ENCODE measurements around the gene SLC25A21. TPM values are rescaled to one million over a fixed set of nuclear protein-coding genes. Genes with fewer than 3 reads are reported as not detected.
A peak's percentile ranks its signal among the peaks of the same experiment; 100 is the strongest.
"Not testable (repeated sequence)": the region's sequence is repeated elsewhere in the genome, so short reads cannot be mapped to it uniquely, and the experiment has no call there.

SLC25A21 gene
- 1 to 10 TPM in 6 of 8 experiments, under 1 TPM in 2; 0.52 to 2.9 (median 1.4) TPM for total RNA-seq

DNA sequence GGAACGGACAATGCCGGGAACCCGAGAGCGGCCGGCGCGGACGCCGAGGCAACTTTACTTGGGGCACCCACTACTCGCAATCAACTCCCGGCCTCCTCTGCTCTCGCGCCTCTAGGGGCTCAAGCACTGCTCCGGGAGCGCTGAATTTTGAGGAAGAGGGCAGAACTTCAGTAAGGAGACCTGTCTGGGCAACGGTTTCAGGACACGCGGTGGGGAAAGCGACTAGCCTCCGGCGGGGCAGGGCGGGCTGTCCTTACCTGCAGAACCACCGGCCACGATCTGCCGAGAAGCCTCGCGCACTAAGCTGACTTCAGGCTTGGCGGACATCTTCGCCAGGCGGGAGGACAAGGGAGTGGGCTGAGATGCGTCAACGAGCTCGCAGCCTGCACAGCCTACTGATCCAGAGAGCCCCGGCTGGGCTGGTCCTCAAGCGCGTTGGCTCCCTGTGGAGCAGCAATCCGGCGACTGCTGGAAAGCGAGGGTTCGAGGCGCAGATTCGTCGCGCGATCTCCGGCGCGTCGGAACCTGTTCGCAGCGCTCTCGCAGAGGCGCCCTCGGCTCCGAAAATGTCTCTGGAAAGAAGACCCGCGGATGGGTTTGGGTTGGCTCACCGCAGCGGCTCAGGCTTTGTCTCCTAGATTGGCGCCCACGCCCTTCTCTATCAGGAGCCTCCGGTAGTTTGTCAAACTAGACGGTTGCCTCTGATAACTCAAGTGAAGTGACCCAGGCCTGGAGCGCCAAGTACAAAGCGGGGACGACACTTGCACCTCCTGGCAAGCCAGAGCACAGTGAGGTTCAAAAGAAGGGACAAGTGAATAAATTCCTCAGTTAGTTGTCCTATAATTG is at the start of gene SLC25A21:
TSS of gene SLC25A21 (minus strand) at position 583 of the 846 bp plus-strand sequence.
- Histone ChIP-seq H3K4me1 (replicated peaks in 1 of 2) (peaks cover 2 to 17% of the 10 kb centered on the region in 2 donors), H3K27ac (peak within 1 kb of the TSS; percentile 67 to 83), H3K4me3 (peak within 1 kb of the TSS; percentile 59 to 97 (median 68))
- in situ Hi-C loops (cut with MboI; ENCODE audit: low pct_unique_long_range_greater_than_20kb in 2 of 9, low sequenced_read_pairs in 9 of 9, unreplicated experiment in 9 of 9), result loop anchor here in 1 of 9 experiments (25.0 kb wide), 1 partner anchor 535 kb away; no protein-coding TSS in a partner anchor
- 0 to 16% (median 0%) methylated on average over 1 to 22 of the region's 66 CpGs; no CpG with 5 or more reads in 1 of the 10 experiments for WGBS, 10 experiments
- peak; percentile 91 to 96 (median 94) for ATAC-seq (replicated peaks in 6 of 8)

DNA sequence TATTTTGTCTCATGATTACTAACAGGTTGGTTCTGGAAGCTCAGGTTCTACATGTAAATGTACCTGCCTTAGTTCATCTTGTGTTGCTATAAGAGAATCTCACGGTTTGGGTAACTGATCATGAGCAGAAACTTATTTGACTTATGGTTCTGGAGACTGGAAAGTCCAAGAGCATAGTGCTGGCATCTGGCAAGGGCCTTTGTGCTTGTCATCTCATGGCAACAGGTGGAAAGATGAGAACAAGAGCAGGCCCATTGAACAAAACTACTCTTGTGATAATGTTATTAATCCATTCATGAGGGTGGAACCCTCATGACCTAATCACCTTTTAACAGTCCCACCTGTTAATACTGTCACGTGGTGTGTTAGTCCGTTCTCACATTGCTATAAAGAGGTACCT is 48.7 kb upstream of the SLC25A21 start:
- in situ Hi-C loops (cut with MboI; ENCODE audit: low pct_unique_long_range_greater_than_20kb in 2 of 9, low sequenced_read_pairs in 9 of 9, unreplicated experiment in 9 of 9), result no loop called here
- WGBS, 10 experiments, result 11 to 100% (median 85%) methylated on average over 1 to 3 of the region's 3 CpGs
- no peak for ATAC-seq (replicated peaks in 6 of 8)
- no peak overlapping the region for H3K4me3 ChIP-seq
- H3K27ac ChIP-seq, result no peak overlapping the region
- H3K4me1 ChIP-seq (replicated peaks in 1 of 2), result no peaks in the 10 kb centered on the region

DNA sequence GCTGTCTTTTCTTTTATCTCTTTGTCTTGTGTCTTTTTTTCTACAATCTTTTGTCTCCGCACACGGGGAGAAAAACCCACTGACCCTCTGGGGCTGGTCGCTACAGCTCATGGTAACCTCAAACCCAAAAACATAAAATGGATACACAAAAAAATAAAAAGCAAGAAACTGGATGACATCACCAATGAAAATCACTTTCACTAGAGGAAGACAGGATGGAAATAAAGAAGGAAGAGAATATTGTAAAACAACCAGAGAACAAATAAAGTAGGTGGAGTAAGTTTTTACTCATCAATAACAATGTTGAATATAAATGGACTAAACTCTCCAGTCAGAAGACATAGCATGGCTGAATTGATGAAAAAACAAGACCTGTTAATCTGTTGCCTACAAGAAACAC is 42.9 kb upstream of the SLC25A21 start:
- Histone ChIP-seq H3K27ac (no peak overlapping the region), H3K4me3 (no peak overlapping the region), H3K4me1 (replicated peaks in 1 of 2) (no peaks in the 10 kb centered on the region)
- WGBS, 10 experiments, result 40 to 100% (median 94%) methylated on average over 1 to 3 of the region's 3 CpGs; no CpG with 5 or more reads in 1 of the 10 experiments
- no peak for ATAC-seq (replicated peaks in 6 of 8)
- in situ Hi-C loops (cut with MboI; ENCODE audit: low pct_unique_long_range_greater_than_20kb in 2 of 9, low sequenced_read_pairs in 9 of 9, unreplicated experiment in 9 of 9), result no loop called here

DNA sequence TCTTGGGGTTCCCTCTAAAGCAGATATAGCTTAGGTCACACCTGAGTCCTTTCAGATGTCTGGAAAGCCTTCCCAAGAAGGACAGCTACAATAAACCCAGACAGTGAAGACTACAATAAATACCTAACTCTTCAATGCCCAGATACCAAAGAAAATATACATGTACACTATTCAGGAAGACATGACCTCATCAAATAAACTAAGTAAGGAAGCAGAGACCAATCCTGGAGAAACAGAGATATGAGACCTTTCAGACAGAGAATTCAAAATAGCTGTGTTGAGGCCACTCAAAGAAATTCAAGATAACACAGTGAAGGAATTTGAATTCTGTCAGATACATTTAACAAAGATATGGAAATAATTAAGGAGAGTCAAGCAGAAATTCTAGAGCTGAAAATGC is 40.6 kb upstream of the SLC25A21 start:
- Histone ChIP-seq H3K4me3 (no peak overlapping the region), H3K27ac (no peak overlapping the region), H3K4me1 (replicated peaks in 1 of 2) (no peaks in the 10 kb centered on the region)
- ATAC-seq (replicated peaks in 6 of 8), result no peak
- in situ Hi-C loops (cut with MboI; ENCODE audit: low pct_unique_long_range_greater_than_20kb in 2 of 9, low sequenced_read_pairs in 9 of 9, unreplicated experiment in 9 of 9), result no loop called here

DNA sequence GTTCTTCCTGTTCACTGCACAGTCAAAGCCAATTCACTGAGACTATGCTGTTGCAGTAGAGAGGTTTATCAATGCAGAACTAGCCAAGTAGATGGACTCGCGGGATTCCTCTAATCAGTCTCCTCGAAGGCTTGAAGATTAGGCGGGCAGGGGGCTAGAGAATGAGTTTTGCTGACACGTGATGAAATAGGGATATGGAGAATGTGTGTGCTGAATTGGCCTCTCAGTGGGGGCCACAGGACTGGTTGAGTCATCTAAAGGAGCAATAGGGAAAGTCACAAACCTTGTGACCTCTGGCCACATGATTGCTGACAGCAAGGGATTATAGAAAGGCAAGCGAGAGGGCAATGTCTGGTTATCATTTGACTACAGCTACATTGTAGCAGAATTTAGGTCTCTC is 38.0 kb upstream of the SLC25A21 start:
- no peak for ATAC-seq (replicated peaks in 6 of 8)
- WGBS, 10 experiments, result 77 to 100% (median 96%) methylated on average over 1 to 6 of the region's 6 CpGs; no CpG with 5 or more reads in 2 of the 10 experiments
- no peak overlapping the region for H3K27ac ChIP-seq
- H3K4me3 ChIP-seq, result no peak overlapping the region
- no peaks in the 10 kb centered on the region for H3K4me1 ChIP-seq (replicated peaks in 1 of 2)
- in situ Hi-C loops (cut with MboI; ENCODE audit: low pct_unique_long_range_greater_than_20kb in 2 of 9, low sequenced_read_pairs in 9 of 9, unreplicated experiment in 9 of 9), result no loop called here

DNA sequence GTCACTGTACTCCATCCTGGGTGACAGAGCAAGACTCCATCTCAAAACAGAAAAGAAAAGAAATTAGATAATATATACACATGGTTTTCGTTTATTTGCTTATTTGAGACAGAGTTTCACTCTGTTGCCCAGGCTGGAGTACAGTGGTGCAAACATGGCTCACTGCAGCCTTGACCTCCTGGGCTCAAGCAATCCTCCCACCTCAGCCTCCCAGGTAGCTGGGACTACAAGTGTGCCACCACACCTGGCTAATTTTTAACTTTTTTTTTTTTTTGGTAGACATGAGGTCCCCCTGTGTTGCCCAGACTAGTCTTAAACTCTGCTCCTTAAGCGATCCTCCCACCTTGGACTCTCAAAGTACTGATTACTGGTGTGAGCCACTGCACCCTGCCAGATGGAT is 37.2 kb upstream of the SLC25A21 start:
- ATAC-seq (replicated peaks in 6 of 8); H3K27ac ChIP-seq; H3K4me3 ChIP-seq: not testable (repeated sequence)

DNA sequence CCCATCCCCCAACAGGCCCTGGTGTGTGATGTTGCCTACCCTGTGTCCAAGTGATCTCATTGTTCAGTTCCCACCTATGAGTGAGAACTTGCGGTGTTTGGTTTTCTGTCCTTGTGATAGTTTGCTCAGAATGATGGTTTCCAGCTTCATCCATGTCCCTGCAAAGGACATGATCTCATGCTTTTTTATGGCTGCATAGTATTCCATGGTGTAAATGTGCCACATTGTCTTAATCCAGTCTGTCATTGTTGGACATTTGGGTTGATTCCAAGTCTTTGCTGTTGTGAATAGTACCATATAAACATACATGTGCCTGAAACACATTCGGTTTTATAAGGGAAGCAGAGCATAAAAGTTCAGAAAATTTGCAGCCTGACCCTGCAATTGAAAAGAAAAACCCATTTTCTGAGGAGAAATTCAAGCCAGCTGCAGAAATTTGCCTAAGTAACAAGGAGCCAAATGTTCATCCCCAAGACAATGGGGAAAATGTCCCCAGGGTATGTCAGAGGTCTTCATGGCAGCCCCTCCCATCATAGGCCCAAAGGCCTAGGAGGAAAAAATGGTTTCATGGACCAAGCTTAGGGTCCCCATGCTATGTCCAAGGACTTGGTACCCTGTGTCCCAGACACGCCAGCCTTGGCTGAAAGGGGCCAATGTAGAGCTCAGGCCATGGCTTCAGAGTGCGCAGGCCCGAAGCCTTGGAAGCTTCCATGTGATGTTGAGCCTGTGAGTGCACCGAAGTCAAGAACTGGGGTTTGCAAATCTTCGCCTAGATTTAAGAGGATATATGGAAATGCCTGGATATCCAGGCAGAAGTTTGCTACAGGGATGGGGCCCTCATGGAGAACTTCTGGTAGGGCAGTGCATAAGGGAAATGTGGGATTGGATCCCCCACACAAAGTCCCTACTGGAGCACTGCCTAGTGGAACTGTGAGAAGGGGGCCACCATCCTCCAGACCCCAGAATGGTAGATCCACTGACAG is 33.5 kb upstream of the SLC25A21 start:
- 56 to 100% (median 100%) methylated on average over 1 to 5 of the region's 7 CpGs; no CpG with 5 or more reads in 3 of the 10 experiments for WGBS, 10 experiments
- in situ Hi-C loops (cut with MboI; ENCODE audit: low pct_unique_long_range_greater_than_20kb in 2 of 9, low sequenced_read_pairs in 9 of 9, unreplicated experiment in 9 of 9); H3K4me3 ChIP-seq; H3K4me1 ChIP-seq (replicated peaks in 1 of 2); ATAC-seq (replicated peaks in 6 of 8); H3K27ac ChIP-seq: not testable (repeated sequence)

More for the DNA sequence above, 37.2 kb upstream of the SLC25A21 start:
- H3K4me1 ChIP-seq (replicated peaks in 1 of 2); in situ Hi-C loops (cut with MboI; ENCODE audit: low pct_unique_long_range_greater_than_20kb in 2 of 9, low sequenced_read_pairs in 9 of 9, unreplicated experiment in 9 of 9): not testable (repeated sequence)
- 69 to 100% (median 100%) methylated on average over 1 to 2 of the region's 2 CpGs; no CpG with 5 or more reads in 4 of the 10 experiments for WGBS, 10 experiments

DNA sequence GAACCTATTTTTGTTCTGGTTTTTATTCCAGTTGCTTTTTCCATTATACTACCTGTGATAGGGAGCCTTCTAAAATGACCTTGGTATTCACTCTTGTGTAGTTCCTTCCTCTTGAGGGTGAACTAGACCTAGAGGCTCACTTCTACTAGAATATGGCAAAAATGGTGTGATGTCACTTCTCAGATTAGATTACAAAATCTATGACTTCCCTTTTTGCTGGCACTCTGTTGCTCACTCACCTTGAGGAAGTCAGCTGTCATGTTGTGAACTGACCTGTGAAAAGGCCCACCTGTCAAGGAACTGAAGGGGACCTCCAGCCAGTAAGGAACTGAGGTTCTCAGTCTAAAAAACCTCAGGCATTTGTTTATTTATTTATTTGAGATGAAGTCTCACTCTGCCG is 31.0 kb upstream of the SLC25A21 start:
- H3K4me1 ChIP-seq (replicated peaks in 1 of 2), result peaks cover 0 to 5% of the 10 kb centered on the region in 2 donors
- 83 to 100% methylated on average over 1 of the region's 1 CpG; no CpG with 5 or more reads in 8 of the 10 experiments for WGBS, 10 experiments
- no peak overlapping the region for H3K4me3 ChIP-seq
- no peak overlapping the region for H3K27ac ChIP-seq
- ATAC-seq (replicated peaks in 6 of 8), result no peak
- in situ Hi-C loops (cut with MboI; ENCODE audit: low pct_unique_long_range_greater_than_20kb in 2 of 9, low sequenced_read_pairs in 9 of 9, unreplicated experiment in 9 of 9), result no loop called here

DNA sequence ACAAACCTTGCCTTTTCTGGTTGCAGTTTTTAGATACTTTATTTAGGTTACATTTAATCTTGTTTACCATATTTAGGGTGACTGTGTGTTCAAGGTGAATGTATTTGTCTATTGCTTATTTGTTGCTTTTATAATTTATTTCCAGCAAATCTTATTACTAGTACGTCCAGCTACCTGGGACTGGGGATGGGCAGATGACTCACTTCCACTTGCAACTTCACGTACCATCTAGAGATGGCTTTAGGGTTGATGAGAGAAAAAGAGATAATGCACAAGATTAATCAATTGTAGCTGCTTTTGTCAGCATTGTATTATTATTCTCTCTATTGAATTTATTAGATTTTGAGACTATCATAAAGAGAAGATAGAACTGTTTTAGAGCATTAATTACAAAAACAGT is 30.4 kb upstream of the SLC25A21 start:
- 71 to 100% (median 92%) methylated on average over 1 to 2 of the region's 2 CpGs; no CpG with 5 or more reads in 1 of the 10 experiments for WGBS, 10 experiments
- in situ Hi-C loops (cut with MboI; ENCODE audit: low pct_unique_long_range_greater_than_20kb in 2 of 9, low sequenced_read_pairs in 9 of 9, unreplicated experiment in 9 of 9), result no loop called here
- no peak for ATAC-seq (replicated peaks in 6 of 8)

DNA sequence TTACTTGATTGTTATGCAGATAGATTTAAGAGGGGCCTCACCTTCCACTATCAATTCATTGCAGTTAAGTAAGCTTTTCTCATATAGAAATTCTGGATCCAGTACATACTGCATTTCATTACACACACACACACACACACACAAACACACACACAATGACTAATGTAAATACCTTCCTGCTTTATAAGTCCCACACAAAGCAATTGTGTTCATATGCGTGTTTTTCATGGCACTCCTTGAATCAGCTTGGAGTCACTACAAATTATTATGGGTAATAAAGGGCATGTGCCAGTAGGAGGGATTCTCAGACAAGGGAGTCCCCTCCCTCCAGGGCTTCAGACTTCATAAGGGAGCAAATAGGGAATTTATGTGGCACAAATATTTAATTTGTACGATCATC is 29.9 kb upstream of the SLC25A21 start:
- no peak for ATAC-seq (replicated peaks in 6 of 8)
- 29 to 82% (median 66%) methylated on average over 1 to 2 of the region's 2 CpGs; no CpG with 5 or more reads in 4 of the 10 experiments for WGBS, 10 experiments
- in situ Hi-C loops (cut with MboI; ENCODE audit: low pct_unique_long_range_greater_than_20kb in 2 of 9, low sequenced_read_pairs in 9 of 9, unreplicated experiment in 9 of 9), result no loop called here
- H3K27ac ChIP-seq, result no peak overlapping the region
- peaks cover 0 to 5% of the 10 kb centered on the region in 2 donors for H3K4me1 ChIP-seq (replicated peaks in 1 of 2)
- H3K4me3 ChIP-seq, result no peak overlapping the region

More for the DNA sequence above, 30.4 kb upstream of the SLC25A21 start:
- no peak overlapping the region for H3K27ac ChIP-seq
- no peak overlapping the region for H3K4me3 ChIP-seq
- H3K4me1 ChIP-seq (replicated peaks in 1 of 2), result peaks cover 0 to 5% of the 10 kb centered on the region in 2 donors

DNA sequence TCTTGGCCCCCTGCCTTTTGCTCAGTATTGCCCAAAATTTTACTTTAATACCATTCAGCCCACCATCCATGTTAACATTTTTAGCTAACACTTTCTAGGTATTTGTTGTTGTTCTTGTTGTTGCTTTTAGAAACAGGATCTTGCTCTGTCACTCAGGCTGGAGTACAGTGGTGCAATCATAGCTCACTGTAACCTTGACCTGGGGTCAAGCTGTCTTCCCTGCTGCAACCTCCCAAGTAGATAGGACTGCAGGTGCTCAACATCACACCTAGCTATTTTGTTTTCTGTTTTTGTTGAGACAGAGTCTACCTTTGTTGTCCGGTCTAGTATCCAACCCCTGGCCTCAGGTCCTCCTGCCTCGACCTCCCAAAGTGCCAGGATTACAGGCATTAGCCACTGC is 29.3 kb upstream of the SLC25A21 start:
- H3K4me1 ChIP-seq (replicated peaks in 1 of 2), result peaks cover 4 to 7% of the 10 kb centered on the region in 2 donors
- no peak for ATAC-seq (replicated peaks in 6 of 8)
- H3K27ac ChIP-seq, result no peak overlapping the region
- no peak overlapping the region for H3K4me3 ChIP-seq
- in situ Hi-C loops (cut with MboI; ENCODE audit: low pct_unique_long_range_greater_than_20kb in 2 of 9, low sequenced_read_pairs in 9 of 9, unreplicated experiment in 9 of 9), result no loop called here
- WGBS, 10 experiments, result 73 to 100% (median 100%) methylated on average over 1 to 2 of the region's 2 CpGs; no CpG with 5 or more reads in 4 of the 10 experiments

DNA sequence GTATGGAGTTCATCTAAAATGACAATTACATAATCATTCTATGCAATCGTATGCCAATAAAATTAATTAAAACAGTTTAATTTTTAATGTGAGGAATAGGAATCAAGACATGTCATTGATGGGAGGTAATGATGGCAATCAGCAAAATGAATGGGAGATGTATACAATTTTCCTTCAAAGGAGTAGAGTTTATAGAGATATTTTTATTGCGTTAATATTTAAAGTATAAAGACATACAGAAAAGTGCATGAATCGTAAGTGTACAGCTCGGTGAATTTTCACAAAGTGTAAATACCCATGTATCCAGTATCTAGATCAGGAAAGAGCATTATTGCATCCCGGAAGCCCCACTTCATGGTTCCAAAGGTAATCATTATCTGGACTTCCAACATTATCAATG is 26.5 kb upstream of the SLC25A21 start:
- H3K27ac ChIP-seq, result no peak overlapping the region
- H3K4me1 ChIP-seq (replicated peaks in 1 of 2), result peaks cover 6 to 7% of the 10 kb centered on the region in 2 donors
- in situ Hi-C loops (cut with MboI; ENCODE audit: low pct_unique_long_range_greater_than_20kb in 2 of 9, low sequenced_read_pairs in 9 of 9, unreplicated experiment in 9 of 9), result no loop called here
- no peak for ATAC-seq (replicated peaks in 6 of 8)
- peak overlapping the region in 4 of 5 donors; percentile 43 to 65 (median 48) for H3K4me3 ChIP-seq
- WGBS, 10 experiments, result 55 to 100% (median 85%) methylated on average over 1 to 5 of the region's 5 CpGs

DNA sequence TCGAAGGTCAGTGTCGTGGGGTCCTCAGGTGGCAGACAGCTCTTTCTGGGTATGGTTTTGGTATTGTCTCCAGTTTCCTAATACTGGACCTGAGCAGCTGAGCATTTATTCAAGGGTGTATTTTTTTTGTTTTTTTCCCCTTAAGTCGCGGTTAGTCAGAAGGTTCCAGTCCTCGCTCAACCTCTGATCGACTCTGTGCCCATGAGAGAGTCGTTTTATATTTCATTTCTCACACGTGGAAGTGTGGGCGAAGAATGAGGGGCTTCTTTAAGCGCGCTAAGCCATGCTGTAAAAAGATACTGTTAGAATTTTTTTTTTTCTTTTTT is 25.8 kb upstream of the SLC25A21 start:
- H3K4me1 ChIP-seq (replicated peaks in 1 of 2), result peaks cover 6 to 7% of the 10 kb centered on the region in 2 donors
- no peak overlapping the region for H3K27ac ChIP-seq
- no peak for ATAC-seq (replicated peaks in 6 of 8)
- WGBS, 10 experiments, result 0 to 25% (median 18%) methylated on average over 2 to 11 of the region's 11 CpGs; no CpG with 5 or more reads in 1 of the 10 experiments
- in situ Hi-C loops (cut with MboI; ENCODE audit: low pct_unique_long_range_greater_than_20kb in 2 of 9, low sequenced_read_pairs in 9 of 9, unreplicated experiment in 9 of 9), result no loop called here
- H3K4me3 ChIP-seq, result peak overlapping the region; percentile 43 to 65 (median 53)

Data from motor neuron (in vitro differentiated cells).